GM21423 (cell line): Measurements from ENCODE around the gene SPDYE3.

Source experiments
- ATAC-seq: cut with Tn5 transposase; IDR thresholded peaks from one replicate; pipeline ENCODE4 v1.9.1; 2021; ENCODE audit warnings: mild to moderate bottlenecking, moderate library complexity; ENCODE audit not compliant: unreplicated experiment

Gene SPDYE3

DNA sequence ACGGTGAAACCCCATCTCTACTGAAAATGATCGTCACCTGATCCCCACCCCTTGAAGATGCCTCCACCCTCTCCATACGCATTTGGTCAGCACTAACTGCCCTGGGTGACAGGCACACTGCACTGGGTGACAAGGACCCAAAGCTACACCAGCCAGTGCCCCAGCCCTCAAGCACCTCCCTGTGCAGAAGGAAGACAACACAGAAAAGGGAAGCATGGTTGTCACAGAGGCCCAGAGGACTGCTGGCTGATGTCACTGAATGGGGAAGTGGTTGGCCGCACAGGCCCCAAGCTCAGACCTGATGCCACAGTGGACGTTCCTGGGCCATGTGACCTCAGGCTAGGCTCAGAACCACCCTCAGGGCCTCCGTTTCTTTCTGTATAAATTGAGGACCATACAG is 61.6 kb downstream of the SPDYE3 start:
- peak; percentile 67 for ATAC-seq

DNA sequence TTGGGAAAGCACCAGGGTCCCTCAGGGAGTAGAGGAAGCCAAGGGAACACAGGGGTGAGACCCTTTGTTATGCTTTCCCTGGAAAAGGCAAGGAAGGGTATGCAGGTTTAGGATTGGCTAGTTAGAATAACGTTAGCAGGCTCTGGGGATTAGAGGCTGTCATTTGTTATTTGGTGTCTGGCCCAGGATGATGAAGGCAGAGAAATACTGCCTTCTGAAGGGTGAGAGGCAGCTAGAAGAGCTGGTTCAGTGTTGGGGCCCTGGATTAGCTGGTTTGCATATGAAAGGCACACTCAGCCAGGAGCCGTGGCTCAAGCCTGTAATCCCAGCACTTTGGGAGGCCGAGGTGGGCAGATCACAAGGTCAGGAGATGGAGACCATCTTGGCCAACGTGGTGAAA is 62.8 kb downstream of the SPDYE3 start:
- ATAC-seq, result no peak

DNA sequence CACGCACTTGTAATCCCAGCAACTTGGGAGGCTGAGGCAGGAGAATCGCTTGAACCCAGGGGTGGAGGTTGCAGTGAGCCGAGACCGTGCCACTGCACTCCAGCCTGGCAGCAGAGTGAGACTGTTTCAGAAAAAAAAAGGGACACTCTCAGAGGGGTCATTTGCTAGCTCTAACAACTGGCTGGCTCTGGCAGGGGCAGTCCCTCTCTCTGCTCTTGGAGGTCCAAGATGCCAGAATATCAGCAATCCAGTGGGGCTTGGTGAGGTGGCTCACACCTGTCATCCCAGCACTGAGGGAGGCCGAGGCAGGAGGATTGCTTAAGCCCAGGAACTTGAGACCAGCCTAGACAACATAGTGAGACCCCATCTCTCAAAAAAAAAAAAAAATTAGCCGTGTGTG is 63.2 kb downstream of the SPDYE3 start:
- no peak for ATAC-seq

DNA sequence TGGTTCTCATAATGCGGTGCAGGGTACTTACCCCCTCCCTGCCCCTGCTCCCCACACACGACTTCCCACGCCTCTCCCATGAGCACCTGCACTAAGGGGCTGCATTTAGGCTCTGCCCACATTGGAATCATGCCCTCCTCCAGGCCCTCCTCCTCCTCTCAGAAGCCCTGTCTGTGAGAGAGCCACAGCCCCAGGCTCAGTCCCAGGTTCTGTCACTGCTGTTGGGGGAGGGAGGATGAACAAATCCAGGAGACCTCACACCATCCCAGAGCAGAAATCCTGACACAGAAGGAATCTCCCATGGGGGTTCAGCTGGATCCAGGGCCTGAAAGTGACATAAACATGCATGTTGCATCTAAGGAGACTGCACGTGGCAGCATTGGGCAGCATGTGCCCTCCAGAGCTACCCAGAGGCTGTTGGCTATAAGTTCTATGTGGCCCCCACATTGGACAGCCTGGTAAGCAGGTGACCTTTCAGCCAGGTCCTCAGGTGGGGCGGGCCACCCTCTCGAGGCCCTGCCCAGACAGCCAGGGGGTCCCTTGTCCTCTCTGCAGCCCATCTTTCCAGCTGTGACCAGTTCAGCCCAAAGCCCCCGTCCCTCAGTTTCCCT is 64.2 kb downstream of the SPDYE3 start:
- ATAC-seq, result no peak
